ENCODE data around the gene RAPGEF4.

The RAPGEF4 gene

GRCh38 chr2:173095356-173095755 is 359.7 kb downstream of the RAPGEF4 start:
- no peak for DNase-seq (ENCODE audit: low read depth)

- no peak for DNase-seq (ENCODE audit: low read depth)
Measured at GRCh38 chr2:173099271-173099670, 363.6 kb downstream of the RAPGEF4 start.

GRCh38 chr2:173099804-173100203 is 364.2 kb downstream of the RAPGEF4 start:
- DNase-seq (ENCODE audit: low read depth), result no peak

- DNase-seq (ENCODE audit: low read depth), result no peak
Measured at GRCh38 chr2:173101687-173102086, 366.0 kb downstream of the RAPGEF4 start.

All from EH (cell line).